Upper lobe of left lung (tissue), 6 donors: ENCODE results near the gene GPR141. TPM values are rescaled to one million over a fixed set of nuclear protein-coding genes. Genes with fewer than 3 reads are reported as not detected.

Source experiments
- ATAC-seq, 2 donors: fragments of 200-7000 bp; cut with Tn5 transposase; one replicate each; pipeline ENCODE4 v1.9.1; 2022; ENCODE audit warnings: mild to moderate bottlenecking in 2 of 2, moderate library complexity in 2 of 2; ENCODE audit not compliant: low FRiP score in 2 of 2
- DNase-seq, 2 donors: peaks; one replicate each; pipeline ENCODE4 v3.0.0-alpha.2; 2019 to 2020
- H3K27ac ChIP-seq, 4 donors: fragments of 200-600 bp; sonication (generic); one replicate each; pipeline ENCODE4 v1.5.1; 2016 to 2019
- H3K27me3 ChIP-seq, 4 donors: fragments of 200-600 bp; sonication (generic); one replicate each; pipeline ENCODE4 v1.5.1; 2017 to 2019
- H3K36me3 ChIP-seq, 4 donors: fragments of 200-600 bp; sonication (generic); one replicate each; pipeline ENCODE4 v1.5.1; 2016 to 2019
- H3K4me1 ChIP-seq, 4 donors: fragments of 200-600 bp; sonication (generic); one replicate each; pipeline ENCODE4 v1.5.1; 2018 to 2019
- H3K4me3 ChIP-seq, 4 donors: fragments of 200-600 bp; sonication (generic); one replicate each; pipeline ENCODE4 v1.5.1; 2017 to 2019; ENCODE audit warnings: mild to moderate bottlenecking in 2 of 4, moderate library complexity in 1 of 4
- H3K9me3 ChIP-seq, 4 donors: fragments of 200-600 bp; sonication (generic); one replicate each; pipeline ENCODE4 v1.5.1; 2018 to 2019
- EP300 ChIP-seq, 4 donors: sonication (generic); formaldehyde crosslinking; IDR thresholded peaks; one replicate each; pipeline ENCODE4 v1.5.1; 2017; ENCODE audit warnings: antibody characterized with exemption in 4 of 4, control low read depth in 2 of 4
- POLR2A ChIP-seq, 4 donors: fragments of 450-650 bp; IDR thresholded peaks; one replicate each; pipeline ENCODE4 v1.5.1; 2016 to 2017; ENCODE audit warnings: antibody characterized with exemption in 4 of 4, mild to moderate bottlenecking in 2 of 4
- POLR2AphosphoS5 ChIP-seq, 2 donors: sonication (generic); formaldehyde crosslinking; IDR thresholded peaks; one replicate each; pipeline ENCODE4 v1.5.1; 2017; ENCODE audit warnings: antibody characterized with exemption in 2 of 2
- WGBS, 2 donors: methylation state at CpG; one replicate each; pipeline ENCODE4 v1.1.5; 2017 to 2018; 5-methylcytosine and 5-hydroxymethylcytosine counted together
- total RNA-seq, 6 donors: library from RNA; depleted of rRNA in 4 of 6; stranded (reverse); fragments of >200 nt in 4 of 6; gene quantifications; one replicate each; pipeline versions ENCODE4 v1.1.0 to v1.2.1, GENCODE V29; 2016 to 2021
- TF ChIP-seq, protein P1 (sequence below), 6 experiments: fragments of 450-650 bp in 4 of 6; fragments of 200-600 bp in 2 of 6; sonication (generic) in 2 of 6; IDR thresholded peaks; one replicate each; pipeline ENCODE4 v1.5.1; 2016 to 2019; ENCODE audit warnings: antibody characterized with exemption in 6 of 6
- donor health status: DM: no; HTN: no; CAD: no; lungs with moderate emphysema.
- donor health status: DM: no; HTN: yes; CAD: no; lungs with severe emphysema.

Gene GPR141
- total RNA-seq, 6 donors from 2014 or later = 1.4 to 4.4 (median 3.9) TPM; not detected in 1

- no peak overlapping the region for H3K4me3 ChIP-seq
- ATAC-seq = no peak
- H3K27me3 ChIP-seq = no peaks in the 10 kb centered on the region
- TF ChIP-seq POLR2A (IDR thresholded peaks at IDR 0.05) = no peak
- no peak for TF ChIP-seq EP300 (IDR thresholded peaks at IDR 0.05)
- TF ChIP-seq, protein P1, sequence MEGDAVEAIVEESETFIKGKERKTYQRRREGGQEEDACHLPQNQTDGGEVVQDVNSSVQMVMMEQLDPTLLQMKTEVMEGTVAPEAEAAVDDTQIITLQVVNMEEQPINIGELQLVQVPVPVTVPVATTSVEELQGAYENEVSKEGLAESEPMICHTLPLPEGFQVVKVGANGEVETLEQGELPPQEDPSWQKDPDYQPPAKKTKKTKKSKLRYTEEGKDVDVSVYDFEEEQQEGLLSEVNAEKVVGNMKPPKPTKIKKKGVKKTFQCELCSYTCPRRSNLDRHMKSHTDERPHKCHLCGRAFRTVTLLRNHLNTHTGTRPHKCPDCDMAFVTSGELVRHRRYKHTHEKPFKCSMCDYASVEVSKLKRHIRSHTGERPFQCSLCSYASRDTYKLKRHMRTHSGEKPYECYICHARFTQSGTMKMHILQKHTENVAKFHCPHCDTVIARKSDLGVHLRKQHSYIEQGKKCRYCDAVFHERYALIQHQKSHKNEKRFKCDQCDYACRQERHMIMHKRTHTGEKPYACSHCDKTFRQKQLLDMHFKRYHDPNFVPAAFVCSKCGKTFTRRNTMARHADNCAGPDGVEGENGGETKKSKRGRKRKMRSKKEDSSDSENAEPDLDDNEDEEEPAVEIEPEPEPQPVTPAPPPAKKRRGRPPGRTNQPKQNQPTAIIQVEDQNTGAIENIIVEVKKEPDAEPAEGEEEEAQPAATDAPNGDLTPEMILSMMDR (IDR thresholded peaks at IDR 0.05) = no peak
- TF ChIP-seq POLR2AphosphoS5 (IDR thresholded peaks at IDR 0.05) = no peak
- 53 to 67% methylated on average over 7 of the region's 7 CpGs for WGBS, 2 donors
- H3K27ac ChIP-seq = no peak overlapping the region
- peaks cover 0 to 5% (median 2%) of the 10 kb centered on the region in 4 donors for H3K4me1 ChIP-seq
- no peak for DNase-seq
- no peaks in the 10 kb centered on the region for H3K36me3 ChIP-seq
- H3K9me3 ChIP-seq = no peaks in the 10 kb centered on the region
Measured at GRCh38 chr7:37645282-37646050, 38.1 kb upstream of the GPR141 start.

GRCh38 chr7:37656913-37657530 is 26.5 kb upstream of the GPR141 start:
- Histone ChIP-seq H3K4me3 (no peak overlapping the region), H3K4me1 (no peaks in the 10 kb centered on the region), H3K27me3 (no peaks in the 10 kb centered on the region), H3K9me3 (no peaks in the 10 kb centered on the region), H3K27ac (no peak overlapping the region), H3K36me3 (no peaks in the 10 kb centered on the region)
- peak in 1 of 2 donors; percentile 41 for ATAC-seq
- no peak for DNase-seq
- TF ChIP-seq POLR2AphosphoS5 (IDR thresholded peaks at IDR 0.05) (no peak), POLR2A (IDR thresholded peaks at IDR 0.05) (no peak)
- TF ChIP-seq, protein P1 (IDR thresholded peaks at IDR 0.05) = no peak
- 38 to 64% methylated on average over 1 of the region's 1 CpG for WGBS, 2 donors

- no peak for TF ChIP-seq POLR2AphosphoS5 (IDR thresholded peaks at IDR 0.05)
- TF ChIP-seq EP300 (IDR thresholded peaks at IDR 0.05) = no peak
- TF ChIP-seq, protein P1 (IDR thresholded peaks at IDR 0.05) = no peak
- Histone ChIP-seq H3K4me1 (no peaks in the 10 kb centered on the region), H3K27me3 (no peaks in the 10 kb centered on the region), H3K9me3 (no peaks in the 10 kb centered on the region), H3K4me3 (no peak overlapping the region), H3K36me3 (no peaks in the 10 kb centered on the region), H3K27ac (no peak overlapping the region)
- WGBS, 2 donors = 77 to 82% methylated on average over 1 of the region's 1 CpG
- ATAC-seq (no peak), DNase-seq (no peak)
Measured at GRCh38 chr7:37657816-37658215, 25.8 kb upstream of the GPR141 start.

GRCh38 chr7:37659971-37660565 is 23.5 kb upstream of the GPR141 start:
- no peak for DNase-seq
- H3K27me3 ChIP-seq = no peaks in the 10 kb centered on the region
- H3K27ac ChIP-seq = no peak overlapping the region
- 85 to 88% methylated on average over 2 of the region's 2 CpGs for WGBS, 2 donors
- TF ChIP-seq POLR2AphosphoS5 (IDR thresholded peaks at IDR 0.05) = no peak
- no peaks in the 10 kb centered on the region for H3K9me3 ChIP-seq
- H3K4me1 ChIP-seq = peaks cover 0 to 4% (median 0%) of the 10 kb centered on the region in 4 donors
- no peaks in the 10 kb centered on the region for H3K36me3 ChIP-seq
- no peak for ATAC-seq
- H3K4me3 ChIP-seq = no peak overlapping the region

GRCh38 chr7:37660614-37661013 is 23.0 kb upstream of the GPR141 start:
- TF ChIP-seq POLR2A (IDR thresholded peaks at IDR 0.05) (no peak), EP300 (IDR thresholded peaks at IDR 0.05) (no peak), POLR2AphosphoS5 (IDR thresholded peaks at IDR 0.05) (no peak)
- TF ChIP-seq, protein P1 (IDR thresholded peaks at IDR 0.05) = no peak
- H3K4me1 ChIP-seq = peaks cover 0 to 4% (median 0%) of the 10 kb centered on the region in 4 donors
- no peak for DNase-seq
- no peak for ATAC-seq
- no peak overlapping the region for H3K4me3 ChIP-seq
- H3K27ac ChIP-seq = no peak overlapping the region
- no peaks in the 10 kb centered on the region for H3K9me3 ChIP-seq
- H3K27me3 ChIP-seq = no peaks in the 10 kb centered on the region
- WGBS, 2 donors = 88 to 92% methylated on average over 4 of the region's 4 CpGs
- no peaks in the 10 kb centered on the region for H3K36me3 ChIP-seq
